GM18909 (cell line): ENCODE measurements around the gene IMPDH1.
A peak's percentile ranks its signal among the peaks of the same experiment; 100 is the strongest.
"Not testable (repeated sequence)": the region's sequence is repeated elsewhere in the genome, so short reads cannot be mapped to it uniquely, and the experiment has no call there.

Experiments
- ATAC-seq: cut with Tn5 transposase; IDR thresholded peaks from one replicate; pipeline ENCODE4 v1.9.1; 2021; ENCODE audit warnings: mild to moderate bottlenecking; ENCODE audit not compliant: unreplicated experiment, poor library complexity

IMPDH1 gene

DNA sequence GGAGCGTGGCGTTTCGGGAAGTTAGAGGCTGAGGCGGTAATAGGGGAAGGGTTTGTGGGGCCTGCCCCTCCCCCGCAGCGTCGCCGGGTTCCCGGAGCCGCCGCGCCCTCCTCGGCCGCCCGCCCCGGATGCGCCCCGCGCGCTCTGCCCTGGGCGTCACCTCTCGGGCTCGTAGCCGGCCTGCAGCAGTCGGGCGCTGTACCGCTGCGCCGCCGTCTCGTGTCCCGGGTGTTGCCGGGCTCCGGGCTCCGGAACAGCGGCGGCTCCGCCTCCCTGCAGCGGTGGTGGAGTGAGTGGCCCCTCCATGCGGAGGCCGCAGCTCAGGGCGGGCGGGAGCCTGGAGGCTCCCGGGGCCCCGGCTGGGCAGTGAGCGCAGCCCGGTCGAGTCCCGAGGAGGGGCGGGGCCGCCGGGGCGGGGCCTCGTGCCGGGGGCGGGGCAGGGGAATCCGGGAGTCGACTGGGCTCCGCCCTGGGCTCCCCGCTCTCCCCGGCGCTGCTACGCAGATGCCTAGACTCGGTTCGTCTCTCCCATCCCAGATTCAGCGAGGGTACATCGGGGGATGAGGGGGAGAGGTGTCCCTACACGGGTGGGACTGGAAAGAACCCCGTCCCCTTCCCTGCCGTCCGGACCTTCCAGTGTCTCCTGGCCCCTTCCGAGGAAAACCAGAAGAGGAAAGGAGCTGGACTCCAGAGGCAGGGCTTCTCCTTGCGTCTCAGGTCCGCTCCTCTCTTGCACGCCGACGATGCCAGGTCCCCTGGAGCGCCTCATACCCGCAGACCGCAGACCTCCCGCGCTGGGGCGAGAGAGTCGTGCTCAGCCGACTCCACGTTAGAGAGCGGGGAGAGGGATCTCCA is at the start of gene IMPDH1:
Gene IMPDH1, minus strand, starts transcription at position 387 of the 855 bp plus-strand sequence. Its CDS starts 81 bp downstream, at position 306.
- ATAC-seq, result peak; percentile 79

DNA sequence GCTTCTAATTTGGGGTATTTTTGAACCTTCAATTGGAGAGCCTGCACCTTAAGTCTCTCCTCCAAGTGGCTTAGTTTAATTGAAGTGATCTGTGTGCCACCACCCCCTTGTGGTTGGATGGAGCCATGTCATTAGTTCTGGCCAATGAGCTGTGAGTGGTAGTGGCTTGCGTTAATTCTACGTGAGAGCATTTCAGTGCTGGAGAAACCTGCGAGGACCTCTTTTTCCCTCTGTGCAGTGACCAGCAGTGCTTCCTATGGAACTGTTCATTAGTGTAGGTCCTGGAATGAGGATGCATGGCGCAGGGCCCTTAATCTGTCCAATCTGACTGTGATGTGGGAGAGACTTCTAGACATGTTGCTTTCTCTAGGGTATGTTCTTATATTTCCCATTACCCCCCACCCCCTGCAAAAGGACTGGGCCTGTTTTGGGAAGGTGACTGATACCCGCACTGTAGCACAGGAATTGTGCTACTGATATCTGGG is 49.7 kb upstream of the IMPDH1 start:
- ATAC-seq, result peak; percentile 53

DNA sequence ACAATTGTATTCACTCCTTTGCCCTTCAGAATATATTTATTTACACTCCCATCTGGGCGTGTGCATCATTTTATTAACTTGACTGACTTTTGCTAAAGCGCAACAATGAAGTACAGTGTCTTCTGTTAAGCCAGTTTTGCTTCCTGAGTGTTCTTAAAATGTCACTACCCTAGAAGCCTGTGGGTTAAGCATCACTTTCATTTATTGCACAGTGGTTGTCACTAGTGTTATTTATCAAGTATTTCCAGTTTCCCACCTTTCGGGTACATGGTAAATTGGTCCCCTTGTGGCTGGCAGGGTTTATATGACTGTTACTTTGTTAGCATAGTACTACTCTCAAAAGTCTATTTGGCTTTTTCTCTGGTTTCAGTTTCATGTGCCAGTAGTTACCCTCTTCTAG is 49.2 kb upstream of the IMPDH1 start:
- peak; percentile 19 for ATAC-seq

- not testable (repeated sequence) for ATAC-seq
These were observed 47.6 kb upstream of the IMPDH1 start for GRCh38 chr7:128457385-128457784.

- no peak for ATAC-seq
These were observed 46.5 kb upstream of the IMPDH1 start for GRCh38 chr7:128456255-128456725.

DNA sequence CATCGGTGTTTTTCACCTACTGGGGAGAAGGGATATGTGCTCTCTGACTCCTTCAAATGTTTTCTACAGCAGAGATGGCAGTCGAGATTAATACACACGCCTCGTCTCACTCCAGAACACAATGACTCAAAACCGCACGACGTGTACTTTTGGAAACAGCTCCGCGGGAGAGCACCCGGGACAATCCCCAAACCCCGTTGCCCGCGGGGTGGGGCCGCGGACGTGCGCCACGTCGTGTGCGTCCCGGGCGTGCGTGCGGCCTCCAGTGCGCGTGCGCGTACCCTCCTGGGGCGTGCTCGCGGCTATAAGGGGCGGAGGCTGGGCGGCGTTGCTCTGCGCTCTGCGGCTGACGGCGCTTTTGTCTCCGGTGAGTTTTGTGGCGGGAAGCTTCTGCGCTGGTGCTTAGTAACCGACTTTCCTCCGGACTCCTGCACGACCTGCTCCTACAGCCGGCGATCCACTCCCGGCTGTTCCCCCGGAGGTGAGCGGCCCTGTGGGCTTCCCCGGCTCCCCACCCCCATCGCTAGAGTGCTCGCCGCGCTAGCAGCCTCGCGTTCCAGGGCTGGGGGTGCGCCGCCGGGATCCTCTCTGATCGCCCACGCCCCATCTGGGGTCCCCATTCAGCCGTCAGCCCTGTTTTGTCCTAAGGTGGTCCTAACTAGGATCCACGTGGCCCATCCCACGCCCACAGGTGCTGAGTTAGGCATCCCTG is 45.9 kb upstream of the IMPDH1 start, which contains the start of gene HILPDA:
Gene HILPDA, plus strand, starts transcription at position 336 of the 712 bp plus-strand sequence. CDS start 1,391 bp downstream, outside the sequence.
- peak; percentile 90 for ATAC-seq

GRCh38 chr7:128454808-128455542 is 45.2 kb upstream of the IMPDH1 start:
- ATAC-seq, result no peak

GRCh38 chr7:128453836-128454804 is 44.3 kb upstream of the IMPDH1 start:
- no peak for ATAC-seq

DNA sequence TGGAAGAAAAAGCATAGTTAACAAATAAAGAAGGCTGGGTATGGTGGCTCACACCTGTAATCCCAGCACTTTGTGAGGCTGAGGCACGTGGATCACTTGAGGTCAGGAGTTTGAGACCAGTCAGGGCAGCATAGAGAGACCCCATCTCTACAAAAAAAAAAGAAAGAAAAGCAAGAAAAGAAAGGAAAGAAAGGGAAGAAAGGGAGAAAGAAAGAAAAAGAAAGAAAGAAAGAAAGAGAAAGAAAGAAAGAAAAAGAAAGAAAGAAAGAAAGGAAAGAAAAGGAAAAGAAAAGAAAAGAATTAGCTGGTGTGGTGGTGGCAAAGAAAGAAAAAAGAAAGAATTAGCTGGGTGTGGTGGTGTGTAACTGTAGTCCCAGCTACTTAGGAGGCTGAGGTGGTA is 42.8 kb upstream of the IMPDH1 start:
- ATAC-seq, result no peak

DNA sequence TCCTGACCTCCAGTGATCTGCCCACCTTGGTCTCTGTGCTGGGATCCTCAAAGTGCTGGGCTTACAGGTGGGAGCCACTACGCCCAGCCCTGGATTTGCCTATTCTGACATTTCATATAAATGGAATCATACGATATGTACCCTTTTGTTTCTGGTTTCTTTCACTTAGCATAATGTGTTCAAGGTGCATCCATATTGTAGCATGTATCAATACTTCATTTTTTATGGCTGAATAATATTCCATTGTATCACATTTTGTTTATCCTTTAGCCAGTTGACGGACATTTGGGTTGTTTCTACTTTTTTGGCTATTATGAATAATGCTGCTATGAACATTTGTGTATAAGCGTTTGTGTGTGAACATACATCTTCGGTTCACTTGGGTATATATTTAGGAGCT is 41.1 kb upstream of the IMPDH1 start:
- ATAC-seq, result no peak

DNA sequence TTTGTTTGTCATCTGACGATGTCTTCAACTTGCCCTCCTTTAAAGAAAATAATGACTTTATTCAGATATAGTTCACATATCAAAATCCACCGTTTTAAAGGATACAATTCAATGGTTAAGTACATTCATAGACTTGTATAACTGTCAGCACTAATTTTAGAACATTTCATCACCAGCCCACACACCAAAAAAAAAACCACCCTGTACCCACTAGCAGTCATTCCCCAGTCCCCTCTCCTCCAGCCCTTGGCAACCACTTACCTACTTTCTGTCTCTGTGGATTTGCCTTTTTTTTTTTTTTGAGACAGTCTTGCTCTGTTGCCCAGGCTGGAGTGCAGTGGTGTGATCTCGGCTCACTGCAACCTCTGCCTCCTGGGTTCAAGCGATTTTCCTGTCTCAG is 40.6 kb upstream of the IMPDH1 start:
- no peak for ATAC-seq

DNA sequence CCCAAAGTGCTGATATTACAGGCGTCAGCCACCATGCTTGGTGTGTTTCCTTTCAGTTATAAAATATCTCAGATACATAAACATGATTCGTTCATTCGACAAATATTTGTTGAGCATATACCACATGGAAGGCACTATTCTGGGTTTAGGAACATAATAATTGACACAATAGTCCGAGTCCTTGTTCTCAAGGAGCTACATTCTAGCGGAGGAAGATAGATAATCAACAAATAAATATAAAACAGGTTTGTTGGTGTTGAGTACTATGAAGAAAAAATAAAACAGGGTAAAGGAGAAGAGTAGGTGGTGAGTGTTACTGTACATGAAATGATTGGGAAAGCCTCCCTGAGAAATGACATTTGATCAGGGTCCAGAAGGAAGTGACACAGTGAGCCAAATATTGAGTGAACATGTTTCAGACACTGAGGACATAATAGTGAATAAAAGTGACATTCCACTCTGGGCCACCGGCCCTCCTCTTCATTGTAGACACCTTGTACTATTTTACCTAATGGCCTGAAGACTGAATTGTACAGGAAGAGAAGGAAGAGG is 39.0 kb upstream of the IMPDH1 start:
- ATAC-seq, result no peak

DNA sequence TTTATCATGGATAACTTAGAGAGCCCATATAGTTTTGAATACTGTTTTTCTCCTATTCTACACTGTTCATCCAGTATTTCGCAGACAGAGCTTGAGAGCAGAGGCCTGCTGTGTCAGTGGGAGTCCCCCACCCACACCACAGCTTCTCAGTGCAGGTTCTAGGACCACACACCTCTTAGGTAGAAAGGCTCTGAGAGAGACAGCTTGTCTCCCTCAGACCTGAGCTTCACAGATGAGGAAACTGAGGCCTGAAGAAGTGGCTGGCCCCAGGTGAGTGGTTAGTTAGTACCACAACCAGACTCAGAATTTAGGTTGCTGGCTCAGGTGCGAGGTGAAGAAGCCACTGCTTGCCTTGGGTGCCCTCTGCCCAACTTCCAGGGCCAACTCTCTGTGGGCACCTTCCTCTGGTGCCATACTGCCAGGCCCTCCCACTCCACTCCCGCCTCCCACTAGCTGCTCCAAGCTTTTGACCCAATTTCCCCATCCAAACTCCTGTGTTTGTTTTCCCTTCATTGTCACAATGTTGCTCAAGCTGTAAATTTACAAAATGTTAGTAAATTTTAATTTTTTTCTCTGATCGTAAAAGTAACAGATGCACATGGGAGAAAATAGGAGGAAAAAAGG is 38.3 kb upstream of the IMPDH1 start:
- ATAC-seq, result no peak

GRCh38 chr7:128446306-128446705 is 36.5 kb upstream of the IMPDH1 start:
- no peak for ATAC-seq

- no peak for ATAC-seq
These were observed 34.2 kb upstream of the IMPDH1 start for GRCh38 chr7:128443831-128444600.

DNA sequence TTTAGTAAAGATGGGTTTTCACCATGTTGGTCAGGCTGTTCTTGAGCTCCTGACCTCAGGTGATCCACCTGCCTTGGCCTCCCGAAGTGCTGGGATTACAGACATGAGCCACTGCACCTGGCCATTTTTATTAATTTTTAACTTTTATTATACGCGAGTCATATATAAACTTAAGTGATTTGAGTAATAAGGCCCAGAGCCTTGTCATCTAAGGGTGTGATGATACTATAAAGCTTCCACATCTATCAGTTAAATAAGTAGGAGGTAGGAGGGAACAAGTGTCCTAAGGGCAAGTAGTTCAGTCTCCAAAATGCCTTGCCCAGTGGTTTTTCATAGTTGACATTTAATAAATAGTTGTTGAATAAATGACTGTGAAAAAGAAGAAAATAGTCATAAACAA is 32.6 kb upstream of the IMPDH1 start:
- ATAC-seq, result no peak

DNA sequence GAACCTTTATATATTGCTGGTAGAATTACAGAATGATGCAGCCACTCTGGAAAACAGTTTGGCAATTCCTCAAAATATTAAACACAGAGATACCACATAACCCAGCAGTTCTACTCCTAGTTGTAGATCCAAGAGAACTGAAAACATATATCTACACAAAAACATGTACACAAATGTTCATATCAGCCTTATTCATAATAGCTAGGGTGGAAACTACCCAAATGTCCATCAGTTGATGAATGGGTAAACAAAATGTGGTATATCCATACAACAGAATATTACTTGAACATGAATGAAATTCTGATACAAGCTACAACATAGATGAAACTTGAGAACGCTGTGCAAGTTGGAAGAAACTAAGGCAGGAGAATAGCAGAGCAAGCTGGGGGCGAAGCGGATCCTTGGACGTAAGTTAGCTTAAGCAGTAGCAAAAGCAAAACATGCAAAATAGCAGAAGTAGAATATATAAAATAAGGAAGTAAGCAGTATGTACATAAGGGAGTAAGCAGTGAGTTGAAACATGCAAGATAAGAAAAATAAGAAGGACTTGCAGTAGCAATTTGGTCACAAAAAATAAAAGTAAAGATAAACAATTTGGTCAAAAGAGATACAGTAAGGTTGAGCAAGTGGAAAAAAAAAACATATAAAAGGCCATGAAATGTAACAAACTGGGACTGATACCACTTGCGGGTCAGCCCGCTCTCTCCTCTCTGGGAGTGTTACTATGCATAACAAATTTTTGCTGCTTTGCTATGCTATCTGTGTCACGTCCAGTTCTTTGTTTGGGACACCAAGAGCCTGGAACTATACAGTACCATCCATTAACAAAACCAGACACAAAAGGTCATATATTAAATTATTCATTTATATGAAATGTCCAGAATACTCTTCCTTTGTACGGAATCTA is 27.9 kb upstream of the IMPDH1 start:
- peak; percentile 62 for ATAC-seq
